ENCODE data around the gene PCMT1.
A peak's percentile ranks its signal among the peaks of the same experiment; 100 is the strongest.

Gene PCMT1

GRCh38 chr6:149749594-149750135 is at the start of gene PCMT1:
Gene PCMT1, plus strand, starts transcription at chr6:149749741. Its CDS starts 161 bp downstream, at chr6:149749902.
- TF ChIP-seq CTCF (IDR thresholded peaks at IDR 0.05; ENCODE audit: low read depth, low read length) (no peak), POLR2A (IDR thresholded peaks at IDR 0.05; ENCODE audit: extremely low read depth, insufficient read length) (peak; percentile 73), MYC (IDR thresholded peaks at IDR 0.05; ENCODE audit: low read depth, low read length) (no peak; the same call in 1 of the 2 replicates), MAX (IDR thresholded peaks at IDR 0.05; ENCODE audit: low read depth, low read length) (0 out of 2 replicates have a peak, but pooled peaks have one; percentile 6)
- H3K4me3 ChIP-seq (ENCODE audit: low read depth, low read length) = peak within 1 kb of the TSS; percentile 90
- DNase-seq (ENCODE audit: low read depth) = peak; percentile 97

GRCh38 chr6:149701714-149702113 is 47.8 kb upstream of the PCMT1 start:
- no peak for TF ChIP-seq MYC (IDR thresholded peaks at IDR 0.05; ENCODE audit: low read depth, low read length)
- no peak for TF ChIP-seq POLR2A (IDR thresholded peaks at IDR 0.05; ENCODE audit: extremely low read depth, insufficient read length)
- TF ChIP-seq MAX (IDR thresholded peaks at IDR 0.05; ENCODE audit: low read depth, low read length) = no peak
- TF ChIP-seq CTCF (IDR thresholded peaks at IDR 0.05; ENCODE audit: low read depth, low read length) = no peak
- no peak overlapping the region for H3K4me3 ChIP-seq (ENCODE audit: low read depth, low read length)
- no peak for DNase-seq (ENCODE audit: low read depth)

- TF ChIP-seq CTCF (IDR thresholded peaks at IDR 0.05; ENCODE audit: low read depth, low read length) (no peak), MYC (IDR thresholded peaks at IDR 0.05; ENCODE audit: low read depth, low read length) (no peak), POLR2A (IDR thresholded peaks at IDR 0.05; ENCODE audit: extremely low read depth, insufficient read length) (no peak), MAX (IDR thresholded peaks at IDR 0.05; ENCODE audit: low read depth, low read length) (no peak)
- no peak for DNase-seq (ENCODE audit: low read depth)
- H3K4me3 ChIP-seq (ENCODE audit: low read depth, low read length) = no peak overlapping the region
Observed at GRCh38 chr6:149711711-149712110, 37.8 kb upstream of the PCMT1 start.

- H3K4me3 ChIP-seq (ENCODE audit: low read depth, low read length) = no peak overlapping the region
- TF ChIP-seq MAX (IDR thresholded peaks at IDR 0.05; ENCODE audit: low read depth, low read length) (no peak), CTCF (IDR thresholded peaks at IDR 0.05; ENCODE audit: low read depth, low read length) (no peak), POLR2A (IDR thresholded peaks at IDR 0.05; ENCODE audit: extremely low read depth, insufficient read length) (no peak), MYC (IDR thresholded peaks at IDR 0.05; ENCODE audit: low read depth, low read length) (no peak)
- no peak for DNase-seq (ENCODE audit: low read depth)
Observed at GRCh38 chr6:149714442-149714841, 35.1 kb upstream of the PCMT1 start.

- peak; percentile 19 for DNase-seq (ENCODE audit: low read depth)
- TF ChIP-seq MYC (IDR thresholded peaks at IDR 0.05; ENCODE audit: low read depth, low read length) (no peak), CTCF (IDR thresholded peaks at IDR 0.05; ENCODE audit: low read depth, low read length) (no peak), POLR2A (IDR thresholded peaks at IDR 0.05; ENCODE audit: extremely low read depth, insufficient read length) (no peak), MAX (IDR thresholded peaks at IDR 0.05; ENCODE audit: low read depth, low read length) (no peak)
- peak overlapping the region; percentile 77 for H3K4me3 ChIP-seq (ENCODE audit: low read depth, low read length)
Observed at GRCh38 chr6:149716181-149716963, 33.2 kb upstream of the PCMT1 start.

Measured in NB4 (cell line).